DOHH2 (cell line): ENCODE data around the gene SEPTIN8.

Source experiments
- H3F3A ChIP-seq: fragments of 200-600 bp; sonication (generic), shearing (Covaris generic); 2 replicates; pipeline ENCODE4 v1.6.0; 2016; ENCODE audit warnings: antibody characterized with exemption, mild to moderate bottlenecking; ENCODE audit not compliant: control insufficient read depth, insufficient read depth
- H3K27ac ChIP-seq: fragments of 200-600 bp; sonication (generic); 2 replicates; pipeline ENCODE4 v1.5.1; 2014; ENCODE audit warnings: low read depth, mild to moderate bottlenecking, low read length, moderate library complexity
- H3K27me3 ChIP-seq: fragments of 200-600 bp; sonication (generic); 2 replicates; pipeline ENCODE4 v1.6.1; 2014; ENCODE audit warnings: mild to moderate bottlenecking, low read length, mixed read lengths; ENCODE audit not compliant: control insufficient read depth
- H3K36me3 ChIP-seq: fragments of 200-600 bp; sonication (generic); 2 replicates; pipeline ENCODE4 v1.6.1; 2014; ENCODE audit warnings: mild to moderate bottlenecking, low read length, moderate library complexity, mixed read lengths; ENCODE audit not compliant: control insufficient read depth
- H3K4me1 ChIP-seq: fragments of 200-600 bp; sonication (generic); 2 replicates; pipeline ENCODE4 v1.6.1; 2014; ENCODE audit warnings: mild to moderate bottlenecking, low read length, mixed read lengths; ENCODE audit not compliant: control insufficient read depth
- H3K4me2 ChIP-seq: fragments of 200-600 bp; sonication (generic); 2 replicates; pipeline ENCODE4 v1.6.0; 2014; ENCODE audit warnings: mild to moderate bottlenecking, low read length, moderate library complexity
- H3K4me3 ChIP-seq: fragments of 200-600 bp; sonication (generic); 2 replicates; pipeline ENCODE4 v1.5.1; 2014; ENCODE audit warnings: mild to moderate bottlenecking, low read length, mixed read lengths
- H3K79me2 ChIP-seq: fragments of 200-600 bp; sonication (generic); 2 replicates; pipeline ENCODE4 v1.6.1; 2014; ENCODE audit warnings: mild to moderate bottlenecking, low read length, mixed read lengths; ENCODE audit not compliant: control insufficient read depth
- H3K9me2 ChIP-seq: fragments of 200-600 bp; sonication (generic); replicated peaks from 2 replicates; pipeline ENCODE4 v1.6.1; 2014; ENCODE audit warnings: mild to moderate bottlenecking, low read length, mixed read lengths; ENCODE audit not compliant: control insufficient read depth
- H3K9me3 ChIP-seq: fragments of 200-600 bp; sonication (generic); 2 replicates; pipeline ENCODE4 v1.6.1; 2014; ENCODE audit warnings: antibody characterized with exemption, low read length, mixed read lengths; ENCODE audit not compliant: control insufficient read depth, insufficient read depth
- H4K20me1 ChIP-seq: fragments of 200-600 bp; sonication (generic); 2 replicates; pipeline ENCODE4 v1.6.0; 2014; ENCODE audit warnings: low read depth, mild to moderate bottlenecking, antibody characterized with exemption, low read length, moderate library complexity; ENCODE audit not compliant: control insufficient read depth, insufficient read depth
- CTCF ChIP-seq: fragments of 200-600 bp; sonication (generic); IDR thresholded peaks from one replicate; pipeline ENCODE4 v1.5.1; 2014; ENCODE audit warnings: antibody characterized with exemption, mild to moderate bottlenecking, low read depth, low read length; ENCODE audit not compliant: poor library complexity, severe bottlenecking
- EZH2phosphoT487 ChIP-seq: fragments of 200-600 bp; sonication (generic); IDR thresholded peaks from 2 replicates; pipeline ENCODE4 v1.6.1; 2017; ENCODE audit warnings: borderline replicate concordance, mild to moderate bottlenecking, antibody characterized with exemption, low read length, moderate library complexity, mixed read lengths

The SEPTIN8 gene

GRCh38 chr5:132797651-132798050 is 20.6 kb upstream of the SEPTIN8 start:
- no peaks in the 10 kb centered on the region for H3K4me1 ChIP-seq
- no peaks in the 10 kb centered on the region for H3K79me2 ChIP-seq
- H3F3A ChIP-seq = no peaks in the 10 kb centered on the region
- no peaks in the 10 kb centered on the region for H3K9me2 ChIP-seq
- H3K4me3 ChIP-seq = no peak overlapping the region
- TF ChIP-seq CTCF = no peak
- TF ChIP-seq EZH2phosphoT487 = no peak
- no peak overlapping the region for H3K4me2 ChIP-seq
- no peaks in the 10 kb centered on the region for H3K9me3 ChIP-seq
- no peaks in the 10 kb centered on the region for H4K20me1 ChIP-seq
- no peak overlapping the region for H3K27ac ChIP-seq
- H3K27me3 ChIP-seq = peaks cover 22% of the 10 kb centered on the region
- no peaks in the 10 kb centered on the region for H3K36me3 ChIP-seq

- Histone ChIP-seq H3K4me1 (no peaks in the 10 kb centered on the region), H3K79me2 (no peaks in the 10 kb centered on the region), H3K36me3 (no peaks in the 10 kb centered on the region), H3K4me2 (no peak overlapping the region), H3K27me3 (peaks cover 11% of the 10 kb centered on the region; the same call in 1 of the 2 replicates), H3K27ac (no peak overlapping the region), H3K9me3 (no peaks in the 10 kb centered on the region), H3K9me2 (no peaks in the 10 kb centered on the region), H4K20me1 (no peaks in the 10 kb centered on the region; the same call in 1 of the 2 replicates), H3K4me3 (no peak overlapping the region), H3F3A (no peaks in the 10 kb centered on the region)
- TF ChIP-seq CTCF (no peak), EZH2phosphoT487 (no peak)
These were observed 14.0 kb upstream of the SEPTIN8 start for GRCh38 chr5:132791026-132791425.

DNA sequence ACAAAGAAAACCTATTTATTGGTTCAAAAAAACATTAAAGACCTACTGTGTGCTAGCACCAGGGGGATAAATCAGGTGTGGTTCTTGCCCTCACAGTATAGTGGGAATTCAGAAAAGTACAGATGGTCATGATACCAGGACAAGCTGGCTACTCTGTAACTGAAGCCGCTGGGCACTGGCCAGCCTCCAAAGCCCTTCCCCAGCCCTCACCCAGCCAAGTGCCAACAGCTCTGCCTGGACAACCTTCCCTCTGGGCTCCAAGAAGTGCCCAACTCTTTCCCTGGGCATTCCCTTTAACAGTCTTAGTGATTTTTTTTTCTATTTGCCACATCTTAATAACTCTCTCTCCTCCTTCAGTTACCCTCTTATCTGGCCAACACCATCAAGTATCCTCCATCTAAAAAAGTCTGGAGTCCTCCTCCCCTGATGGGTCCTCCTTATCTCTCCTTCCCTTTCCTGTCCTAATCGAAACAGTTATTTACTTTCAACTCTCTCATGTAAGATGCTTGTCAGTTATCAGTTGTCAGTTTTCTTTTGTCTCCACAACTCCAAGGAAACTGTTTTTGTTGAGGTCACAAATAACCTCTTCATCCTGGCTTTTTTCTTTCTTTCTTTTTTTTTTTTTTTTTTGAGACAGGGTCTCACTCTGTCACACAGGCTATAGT is 13.3 kb upstream of the SEPTIN8 start:
- peaks cover 17% of the 10 kb centered on the region for H3K27me3 ChIP-seq
- H3K36me3 ChIP-seq = no peaks in the 10 kb centered on the region
- no peaks in the 10 kb centered on the region for H3K9me2 ChIP-seq
- H3K27ac ChIP-seq = no peak overlapping the region
- H3K4me3 ChIP-seq = no peak overlapping the region
- no peak for TF ChIP-seq CTCF
- TF ChIP-seq EZH2phosphoT487 = no peak
- H3K9me3 ChIP-seq = no peaks in the 10 kb centered on the region
- no peak overlapping the region for H3K4me2 ChIP-seq
- no peaks in the 10 kb centered on the region for H3K4me1 ChIP-seq
- H4K20me1 ChIP-seq = no peaks in the 10 kb centered on the region; the same call in 1 of the 2 replicates
- no peaks in the 10 kb centered on the region for H3K79me2 ChIP-seq
- no peaks in the 10 kb centered on the region for H3F3A ChIP-seq
